GM23338 (cell line): ENCODE data around the gene CTNND2. TPM values are rescaled to one million over a fixed set of nuclear protein-coding genes. Genes with fewer than 3 reads are reported as not detected.

Experiments
- ATAC-seq: fragments of 200-7000 bp; cut with Tn5 transposase; 3 replicates; pipeline ENCODE4 v1.9.1; 2020
- DNase-seq: peaks from one replicate; pipeline ENCODE4 v3.0.0-alpha.2; 2015; ENCODE audit warnings: low spot score
- H2AFZ ChIP-seq: fragments of 200-600 bp; sonication (generic); 2 replicates; pipeline ENCODE4 v1.8.0; 2016; ENCODE audit warnings: antibody characterized with exemption, mild to moderate bottlenecking, moderate library complexity
- H3F3A ChIP-seq: fragments of 200-600 bp; sonication (generic); replicated peaks from 2 replicates; pipeline ENCODE4 v1.8.0; 2017; ENCODE audit warnings: antibody characterized with exemption, mixed run types, low read depth
- H3K27ac ChIP-seq: fragments of 200-600 bp; sonication (generic); 2 replicates; pipeline ENCODE4 v1.6.1; 2016; ENCODE audit warnings: low read depth
- H3K27me3 ChIP-seq: fragments of 200-600 bp; sonication (generic); 2 replicates; pipeline ENCODE4 v1.8.0; 2016; ENCODE audit warnings: mild to moderate bottlenecking, mixed run types, moderate library complexity; ENCODE audit not compliant: insufficient read depth
- H3K36me3 ChIP-seq: fragments of 200-600 bp; sonication (generic); 2 replicates; pipeline ENCODE4 v1.8.0; 2016; ENCODE audit warnings: mild to moderate bottlenecking; ENCODE audit not compliant: insufficient read depth
- H3K4me1 ChIP-seq: fragments of 200-600 bp; sonication (generic); 2 replicates; pipeline ENCODE4 v1.8.0; 2016; ENCODE audit warnings: mild to moderate bottlenecking, moderate library complexity; ENCODE audit not compliant: insufficient read depth
- H3K4me2 ChIP-seq: fragments of 200-600 bp; sonication (generic); 2 replicates; pipeline ENCODE4 v1.7.1; 2017; ENCODE audit warnings: mixed run types
- H3K4me3 ChIP-seq: fragments of 200-600 bp; sonication (generic); 2 replicates; pipeline ENCODE4 v1.6.1; 2016; ENCODE audit warnings: mixed run types
- H3K79me2 ChIP-seq: fragments of 200-600 bp; sonication (generic); replicated peaks from 2 replicates; pipeline ENCODE4 v1.8.0; 2017; ENCODE audit warnings: mild to moderate bottlenecking; ENCODE audit not compliant: insufficient read depth
- H3K9me2 ChIP-seq: fragments of 200-600 bp; sonication (generic); 2 replicates; pipeline ENCODE4 v1.8.0; 2017; ENCODE audit not compliant: insufficient read depth
- H4K20me1 ChIP-seq: fragments of 200-600 bp; sonication (generic); replicated peaks from 2 replicates; pipeline ENCODE4 v1.8.0; 2017; ENCODE audit warnings: mild to moderate bottlenecking; ENCODE audit not compliant: insufficient read depth
- H3K27ac Mint-ChIP-seq: 2 replicates; pipeline ENCODE4 v1.8.0; 2020; ENCODE audit warnings: inconsistent platforms, mild to moderate bottlenecking, moderate library complexity, mixed read lengths
- H3K27me3 Mint-ChIP-seq: 3 replicates; pipeline ENCODE4 v1.8.0; 2022; ENCODE audit warnings: low read depth, mild to moderate bottlenecking, moderate library complexity, mixed read lengths, inconsistent platforms; ENCODE audit not compliant: insufficient read depth, poor library complexity
- H3K36me3 Mint-ChIP-seq: 3 replicates; pipeline ENCODE4 v1.8.0; 2021; ENCODE audit warnings: low read depth, mild to moderate bottlenecking, inconsistent platforms, moderate library complexity, mixed read lengths
- H3K4me1 Mint-ChIP-seq: 3 replicates; pipeline ENCODE4 v1.8.0; 2020; ENCODE audit warnings: mild to moderate bottlenecking, inconsistent platforms, mixed read lengths
- H3K4me3 Mint-ChIP-seq: 3 replicates; pipeline ENCODE4 v1.8.0; 2021; ENCODE audit warnings: moderate library complexity, mild to moderate bottlenecking, inconsistent platforms, mixed read lengths
- H3K9me3 Mint-ChIP-seq: 3 replicates; pipeline ENCODE4 v1.8.0; 2020; ENCODE audit warnings: moderate library complexity, mild to moderate bottlenecking, inconsistent platforms, mixed read lengths
- CREB1 ChIP-seq: fragments of 250-450 bp; sonication (Bioruptor Pico); IDR thresholded peaks from 2 replicates; pipeline ENCODE4 v1.5.0; 2020; ENCODE audit warnings: low read depth, mild to moderate bottlenecking, moderate library complexity
- ETS1 ChIP-seq: IDR thresholded peaks from 2 replicates; pipeline ENCODE4 v1.6.1; 2016; ENCODE audit warnings: antibody characterized with exemption
- EZH2 ChIP-seq: fragments of 200-600 bp; sonication (generic); IDR thresholded peaks from one replicate; pipeline ENCODE4 v1.8.0; 2017; ENCODE audit warnings: antibody characterized with exemption, mild to moderate bottlenecking, low read depth; ENCODE audit not compliant: unreplicated experiment
- EZH2phosphoT487 ChIP-seq: fragments of 200-600 bp; sonication (generic); IDR thresholded peaks from one replicate; pipeline ENCODE4 v1.8.1; 2018; ENCODE audit warnings: antibody characterized with exemption; ENCODE audit not compliant: unreplicated experiment
- JUNB ChIP-seq: IDR thresholded peaks from one replicate; pipeline ENCODE4 v1.6.1; 2016; ENCODE audit warnings: antibody characterized with exemption; ENCODE audit not compliant: unreplicated experiment
- NANOG ChIP-seq: IDR thresholded peaks from 2 replicates; pipeline ENCODE4 v1.6.1; 2016; ENCODE audit warnings: antibody characterized with exemption, borderline replicate concordance
- POLR2AphosphoS5 ChIP-seq: IDR thresholded peaks from 2 replicates; pipeline ENCODE4 v1.6.1; 2016; ENCODE audit warnings: antibody characterized with exemption, low read depth
- STAT1 ChIP-seq: IDR thresholded peaks from one replicate; pipeline ENCODE4 v1.6.1; 2016; ENCODE audit warnings: antibody characterized with exemption; ENCODE audit not compliant: unreplicated experiment
- ZNF114 ChIP-seq: fragments of 250-450 bp; sonication (Bioruptor Pico); IDR thresholded peaks from 2 replicates; pipeline ENCODE4 v1.5.0; 2020; ENCODE audit warnings: mild to moderate bottlenecking, moderate library complexity
- ZNF331 ChIP-seq: fragments of 250-450 bp; sonication (Bioruptor Pico); IDR thresholded peaks from 2 replicates; pipeline ENCODE4 v1.5.0; 2020; ENCODE audit warnings: low read depth, mild to moderate bottlenecking, moderate library complexity
- ZNF462 ChIP-seq: fragments of 250-450 bp; sonication (Bioruptor Pico); IDR thresholded peaks from 2 replicates; pipeline ENCODE4 v1.5.0; 2020; ENCODE audit warnings: mild to moderate bottlenecking, moderate library complexity
- polyA plus RNA-seq: library from polyadenylated mRNA; unstranded; fragments of >200 nt; fragmentation: Nextera tagmentation; extraction: Ambion mirVana; gene quantifications from 2 replicates; pipeline ENCODE4 v1.2.1, GENCODE V29; 2016
- total RNA-seq: library from RNA; depleted of rRNA; stranded (reverse); fragments of >200 nt; shearing (Covaris generic); gene quantifications from 2 replicates; pipeline ENCODE4 v1.2.3, GENCODE V29; 2014
- TF ChIP-seq, protein P1 (sequence below): IDR thresholded peaks from one replicate; pipeline ENCODE4 v1.6.1; 2018; ENCODE audit warnings: antibody characterized with exemption; ENCODE audit not compliant: unreplicated experiment
- TF ChIP-seq, protein P2 (sequence below), 2 experiments: fragments of 200-600 bp in 1 of 2; sonication (generic) in 1 of 2; conservative IDR thresholded peaks; 2 replicates each; pipeline versions ENCODE4 v1.5.1 to v1.6.1; 2016 to 2017; ENCODE audit warnings: antibody characterized with exemption in 2 of 2, low read depth in 2 of 2, mild to moderate bottlenecking in 2 of 2, moderate library complexity in 1 of 2

The CTNND2 gene
- total and polyA plus RNA-seq, 2 experiments from 2014 or later, result 5.1 to 7.0 TPM

- no peak overlapping the region for H3K27ac Mint-ChIP-seq
- peaks cover 2% of the 10 kb centered on the region for H3K27me3 Mint-ChIP-seq
- no peak overlapping the region for H3K4me3 ChIP-seq
- 0 out of 2 replicates have a peak, but pooled peaks cover 3% of the 10 kb centered on the region for H3K9me2 ChIP-seq
- H3F3A ChIP-seq, result no peaks in the 10 kb centered on the region
- H3K27me3 ChIP-seq, result no peaks in the 10 kb centered on the region
- TF ChIP-seq EZH2phosphoT487 (no peak), NANOG (no peak), ZNF331 (CRISPR knock-in tag) (no peak), ZNF462 (CRISPR knock-in tag) (no peak), JUNB (no peak), STAT1 (no peak), ZNF114 (CRISPR knock-in tag) (no peak), POLR2AphosphoS5 (no peak), EZH2 (no peak), ETS1 (no peak), CREB1 (CRISPR knock-in tag) (no peak)
- TF ChIP-seq, protein P1, sequence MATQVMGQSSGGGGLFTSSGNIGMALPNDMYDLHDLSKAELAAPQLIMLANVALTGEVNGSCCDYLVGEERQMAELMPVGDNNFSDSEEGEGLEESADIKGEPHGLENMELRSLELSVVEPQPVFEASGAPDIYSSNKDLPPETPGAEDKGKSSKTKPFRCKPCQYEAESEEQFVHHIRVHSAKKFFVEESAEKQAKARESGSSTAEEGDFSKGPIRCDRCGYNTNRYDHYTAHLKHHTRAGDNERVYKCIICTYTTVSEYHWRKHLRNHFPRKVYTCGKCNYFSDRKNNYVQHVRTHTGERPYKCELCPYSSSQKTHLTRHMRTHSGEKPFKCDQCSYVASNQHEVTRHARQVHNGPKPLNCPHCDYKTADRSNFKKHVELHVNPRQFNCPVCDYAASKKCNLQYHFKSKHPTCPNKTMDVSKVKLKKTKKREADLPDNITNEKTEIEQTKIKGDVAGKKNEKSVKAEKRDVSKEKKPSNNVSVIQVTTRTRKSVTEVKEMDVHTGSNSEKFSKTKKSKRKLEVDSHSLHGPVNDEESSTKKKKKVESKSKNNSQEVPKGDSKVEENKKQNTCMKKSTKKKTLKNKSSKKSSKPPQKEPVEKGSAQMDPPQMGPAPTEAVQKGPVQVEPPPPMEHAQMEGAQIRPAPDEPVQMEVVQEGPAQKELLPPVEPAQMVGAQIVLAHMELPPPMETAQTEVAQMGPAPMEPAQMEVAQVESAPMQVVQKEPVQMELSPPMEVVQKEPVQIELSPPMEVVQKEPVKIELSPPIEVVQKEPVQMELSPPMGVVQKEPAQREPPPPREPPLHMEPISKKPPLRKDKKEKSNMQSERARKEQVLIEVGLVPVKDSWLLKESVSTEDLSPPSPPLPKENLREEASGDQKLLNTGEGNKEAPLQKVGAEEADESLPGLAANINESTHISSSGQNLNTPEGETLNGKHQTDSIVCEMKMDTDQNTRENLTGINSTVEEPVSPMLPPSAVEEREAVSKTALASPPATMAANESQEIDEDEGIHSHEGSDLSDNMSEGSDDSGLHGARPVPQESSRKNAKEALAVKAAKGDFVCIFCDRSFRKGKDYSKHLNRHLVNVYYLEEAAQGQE, result no peak
- TF ChIP-seq, protein P2, sequence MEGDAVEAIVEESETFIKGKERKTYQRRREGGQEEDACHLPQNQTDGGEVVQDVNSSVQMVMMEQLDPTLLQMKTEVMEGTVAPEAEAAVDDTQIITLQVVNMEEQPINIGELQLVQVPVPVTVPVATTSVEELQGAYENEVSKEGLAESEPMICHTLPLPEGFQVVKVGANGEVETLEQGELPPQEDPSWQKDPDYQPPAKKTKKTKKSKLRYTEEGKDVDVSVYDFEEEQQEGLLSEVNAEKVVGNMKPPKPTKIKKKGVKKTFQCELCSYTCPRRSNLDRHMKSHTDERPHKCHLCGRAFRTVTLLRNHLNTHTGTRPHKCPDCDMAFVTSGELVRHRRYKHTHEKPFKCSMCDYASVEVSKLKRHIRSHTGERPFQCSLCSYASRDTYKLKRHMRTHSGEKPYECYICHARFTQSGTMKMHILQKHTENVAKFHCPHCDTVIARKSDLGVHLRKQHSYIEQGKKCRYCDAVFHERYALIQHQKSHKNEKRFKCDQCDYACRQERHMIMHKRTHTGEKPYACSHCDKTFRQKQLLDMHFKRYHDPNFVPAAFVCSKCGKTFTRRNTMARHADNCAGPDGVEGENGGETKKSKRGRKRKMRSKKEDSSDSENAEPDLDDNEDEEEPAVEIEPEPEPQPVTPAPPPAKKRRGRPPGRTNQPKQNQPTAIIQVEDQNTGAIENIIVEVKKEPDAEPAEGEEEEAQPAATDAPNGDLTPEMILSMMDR (conservative IDR thresholded peaks at IDR 0.05; ENCODE audit: low read depth in 2 of 2), result no peak
- H4K20me1 ChIP-seq, result no peaks in the 10 kb centered on the region
- H3K4me2 ChIP-seq, result no peak overlapping the region
- no peaks in the 10 kb centered on the region for H3K9me3 Mint-ChIP-seq
- no peak for ATAC-seq
- H3K27ac ChIP-seq, result no peak overlapping the region
- H3K79me2 ChIP-seq, result no peaks in the 10 kb centered on the region
- no peaks in the 10 kb centered on the region for H3K4me1 Mint-ChIP-seq
- DNase-seq, result no peak
- H3K36me3 Mint-ChIP-seq, result no peaks in the 10 kb centered on the region
- no peaks in the 10 kb centered on the region for H3K4me1 ChIP-seq
- no peaks in the 10 kb centered on the region for H3K36me3 ChIP-seq
- no peak overlapping the region for H3K4me3 Mint-ChIP-seq
- H2AFZ ChIP-seq, result no peak overlapping the region
Observed at GRCh38 chr5:11452852-11453251, 451.4 kb downstream of the CTNND2 start.
